ENCODE data around the gene COX20. TPM values are rescaled to one million over a fixed set of nuclear protein-coding genes. Genes with fewer than 3 reads are reported as not detected.

The COX20 gene
- total and polyA plus RNA-seq, 2 of the 13 experiments (the other 11 are each of a cell fraction or from before 2014, with no cell fraction given) = 34.4 to 95.8 TPM

GRCh38 chr1:244846653-244847052 is 11.2 kb downstream of the COX20 start:
- H3K27me3 ChIP-seq (ENCODE audit: control insufficient read depth in 1 of 2, insufficient read depth in 2 of 2, low read length in 2 of 2) = no peaks in the 10 kb centered on the region
- CTCF ChIA-PET (ENCODE audit: low intra/inter-chr PET ratio, low total read pairs) = no interaction called here
- in situ Hi-C loops (cut with HindIII; ENCODE audit: extremely low pct_ligation_motif_present, low pct_unique_long_range_greater_than_20kb) (no loop called here), intact Hi-C loops (cut with micrococcal nuclease; ENCODE audit: unreplicated experiment) (no loop called here)
- POLR2A ChIA-PET = no interaction called here
- no peak overlapping the region for H3K27ac ChIP-seq (ENCODE audit: extremely low read length, insufficient read depth, low read length)
- TF ChIP-seq NFYB (CRISPR knock-in tag; IDR thresholded peaks at IDR 0.05) (no peak), NBN (conservative IDR thresholded peaks at IDR 0.05) (no peak), POLR2AphosphoS2 (IDR thresholded peaks at IDR 0.05; ENCODE audit: low read depth, low read length) (peak; percentile 61; the same call in 1 of the 2 replicates), TRAFD1 (CRISPR knock-in tag; IDR thresholded peaks at IDR 0.05; ENCODE audit: borderline replicate concordance) (no peak), POLR2G (IDR thresholded peaks at IDR 0.05; ENCODE audit: low read depth, low read length) (peak; percentile 47; the same call in 1 of the 2 replicates), GZF1 (CRISPR knock-in tag; IDR thresholded peaks at IDR 0.05) (no peak), ZMYM4 (CRISPR knock-in tag; IDR thresholded peaks at IDR 0.05) (no peak)
- no peaks in the 10 kb centered on the region for H3K9me3 ChIP-seq (ENCODE audit: low read length)
- 97% methylated on average over 6 of the region's 6 CpGs for WGBS (ENCODE audit: low lambda C conversion rate)
- no peak for DNase-seq (ENCODE audit: low spot score)
- no peak for FAIRE-seq
- H3K36me3 ChIP-seq (replicated peaks in 1 of 2; ENCODE audit: control insufficient read depth in 1 of 2, insufficient read depth in 2 of 2, low read length in 2 of 2) = peaks cover 6 to 35% of the 10 kb centered on the region in 2 experiments
- H3K79me2 ChIP-seq (ENCODE audit: insufficient read depth, low read length) = peaks cover 8% of the 10 kb centered on the region
- no peak overlapping the region for H3K9ac ChIP-seq (ENCODE audit: insufficient read depth, low read depth, low read length)
- peaks cover 20% of the 10 kb centered on the region for H3K4me1 ChIP-seq (ENCODE audit: insufficient read depth, low read length)
- no peak for ATAC-seq
- peaks cover 5% of the 10 kb centered on the region; the same call in 1 of the 2 replicates for H4K20me1 ChIP-seq (ENCODE audit: insufficient read depth, low read length)
- BruUV-seq (replicated peaks) = no TSS peak
- H2AFZ ChIP-seq (ENCODE audit: low read length) = no peak overlapping the region
- H3K4me3 ChIP-seq (replicated peaks in 1 of 3; ENCODE audit: insufficient read depth in 1 of 3, low read depth in 2 of 3, low read length in 3 of 3) = no peak overlapping the region
- H3K4me2 ChIP-seq (ENCODE audit: low read depth, low read length) = no peak overlapping the region

All from HepG2 (cell line).